SU-DHL-6 (cell line): ENCODE measurements around the gene TLR6.
A peak's percentile ranks its signal among the peaks of the same experiment; 100 is the strongest.
"Not testable (repeated sequence)": the region's sequence is repeated elsewhere in the genome, so short reads cannot be mapped to it uniquely, and the experiment has no call there.

ENCODE experiments used
- H2AFZ ChIP-seq: fragments of 200-600 bp; sonication (generic); 2 replicates; pipeline ENCODE4 v1.6.1; 2014; ENCODE audit warnings: low read depth, mild to moderate bottlenecking, moderate library complexity, mixed read lengths, antibody characterized with exemption, low read length; ENCODE audit not compliant: severe bottlenecking
- H3F3A ChIP-seq: fragments of 200-600 bp; shearing (Covaris generic); 2 replicates; pipeline ENCODE4 v1.6.0; 2016; ENCODE audit warnings: antibody characterized with exemption, mild to moderate bottlenecking; ENCODE audit not compliant: insufficient read depth
- H3K27ac ChIP-seq: fragments of 200-600 bp; sonication (generic); 2 replicates; pipeline ENCODE4 v1.5.1; 2016; ENCODE audit warnings: low read depth, mild to moderate bottlenecking, low read length, moderate library complexity, mixed read lengths
- H3K27me3 ChIP-seq: fragments of 200-600 bp; sonication (generic), shearing (Covaris generic); 2 replicates; pipeline ENCODE4 v1.6.0; 2014; ENCODE audit warnings: mild to moderate bottlenecking, low read length
- H3K36me3 ChIP-seq: fragments of 200-600 bp; sonication (generic); 2 replicates; pipeline ENCODE4 v1.6.1; 2014; ENCODE audit warnings: mild to moderate bottlenecking, low read length, mixed read lengths
- H3K4me2 ChIP-seq: fragments of 300-600, 200-600 bp; shearing (Covaris generic), sonication (generic); 2 replicates; pipeline ENCODE4 v1.6.0; 2014; ENCODE audit warnings: low read length, low read depth, mild to moderate bottlenecking; ENCODE audit not compliant: poor library complexity, severe bottlenecking
- H3K4me3 ChIP-seq: fragments of 200-600 bp; sonication (generic); 2 replicates; pipeline ENCODE4 v1.5.1; 2014; ENCODE audit warnings: antibody characterized with exemption, low read length, mild to moderate bottlenecking, mixed read lengths; ENCODE audit not compliant: insufficient read depth, poor library complexity, severe bottlenecking
- H3K79me2 ChIP-seq: fragments of 200-600 bp; sonication (generic); 2 replicates; pipeline ENCODE4 v1.6.1; 2014; ENCODE audit warnings: mild to moderate bottlenecking, low read length, moderate library complexity; ENCODE audit not compliant: insufficient read depth
- H3K9ac ChIP-seq: fragments of 200-600 bp; sonication (generic); 2 replicates; pipeline ENCODE4 v1.7.0; 2014; ENCODE audit warnings: mild to moderate bottlenecking, low read length
- H3K9me2 ChIP-seq: fragments of 200-600 bp; sonication (generic); replicated peaks from 2 replicates; pipeline ENCODE4 v1.6.1; 2014; ENCODE audit warnings: low read length; ENCODE audit not compliant: insufficient read depth
- H3K9me3 ChIP-seq: fragments of 200-600 bp; sonication (generic); 2 replicates; pipeline ENCODE4 v1.6.1; 2014; ENCODE audit warnings: low read length, mixed read lengths; ENCODE audit not compliant: insufficient read depth
- H4K20me1 ChIP-seq: fragments of 200-600 bp; sonication (generic); 2 replicates; pipeline ENCODE4 v1.6.1; 2014; ENCODE audit warnings: low read depth, mild to moderate bottlenecking, antibody characterized with exemption, low read length, moderate library complexity, mixed read lengths
- EZH2phosphoT487 ChIP-seq: fragments of 200-600 bp; sonication (generic), shearing (Covaris generic); conservative IDR thresholded peaks from 2 replicates; pipeline ENCODE4 v1.6.1; 2018; ENCODE audit warnings: mild to moderate bottlenecking, antibody characterized with exemption, low read length, moderate library complexity, mixed read lengths
- TF ChIP-seq, protein P1 (sequence below): fragments of 200-600 bp; sonication (generic); IDR thresholded peaks from one replicate; pipeline ENCODE4 v1.5.1; 2017; ENCODE audit warnings: antibody characterized with exemption, mild to moderate bottlenecking, low read length, moderate library complexity; ENCODE audit not compliant: insufficient read depth, poor library complexity, severe bottlenecking

TLR6 gene

DNA sequence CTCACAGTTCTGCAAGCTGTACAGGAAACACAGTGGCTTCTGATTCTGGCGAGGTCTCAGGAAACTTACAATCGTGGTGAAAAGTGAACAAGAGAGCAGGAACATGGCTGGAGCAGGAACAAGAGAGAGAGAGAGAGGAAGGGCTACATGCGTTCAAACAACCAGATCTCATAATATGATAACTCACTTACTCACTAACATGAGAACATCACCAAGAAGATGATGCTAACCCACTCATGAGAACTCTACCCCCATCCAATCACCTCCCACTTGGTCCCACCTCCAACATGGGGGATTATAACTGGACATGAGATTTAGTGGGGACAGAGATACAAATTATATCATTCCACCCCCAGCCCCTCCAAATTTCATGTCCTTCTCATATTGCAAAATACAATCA lies 42.2 kb downstream of the TLR6 start:
- Histone ChIP-seq H4K20me1 (no peaks in the 10 kb centered on the region), H3K27me3 (no peaks in the 10 kb centered on the region), H3K9ac (no peak overlapping the region), H2AFZ (no peak overlapping the region), H3K79me2 (no peaks in the 10 kb centered on the region), H3K4me2 (no peak overlapping the region), H3K9me2 (no peaks in the 10 kb centered on the region), H3K36me3 (0 out of 2 replicates have a peak, but pooled peaks cover 3% of the 10 kb centered on the region), H3K4me3 (no peak overlapping the region), H3K9me3 (peaks cover 7% of the 10 kb centered on the region; the same call in 1 of the 2 replicates), H3K27ac (no peak overlapping the region), H3F3A (peaks cover 17% of the 10 kb centered on the region; the same call in 1 of the 2 replicates)
- TF ChIP-seq EZH2phosphoT487 = no peak
- TF ChIP-seq, protein P1, sequence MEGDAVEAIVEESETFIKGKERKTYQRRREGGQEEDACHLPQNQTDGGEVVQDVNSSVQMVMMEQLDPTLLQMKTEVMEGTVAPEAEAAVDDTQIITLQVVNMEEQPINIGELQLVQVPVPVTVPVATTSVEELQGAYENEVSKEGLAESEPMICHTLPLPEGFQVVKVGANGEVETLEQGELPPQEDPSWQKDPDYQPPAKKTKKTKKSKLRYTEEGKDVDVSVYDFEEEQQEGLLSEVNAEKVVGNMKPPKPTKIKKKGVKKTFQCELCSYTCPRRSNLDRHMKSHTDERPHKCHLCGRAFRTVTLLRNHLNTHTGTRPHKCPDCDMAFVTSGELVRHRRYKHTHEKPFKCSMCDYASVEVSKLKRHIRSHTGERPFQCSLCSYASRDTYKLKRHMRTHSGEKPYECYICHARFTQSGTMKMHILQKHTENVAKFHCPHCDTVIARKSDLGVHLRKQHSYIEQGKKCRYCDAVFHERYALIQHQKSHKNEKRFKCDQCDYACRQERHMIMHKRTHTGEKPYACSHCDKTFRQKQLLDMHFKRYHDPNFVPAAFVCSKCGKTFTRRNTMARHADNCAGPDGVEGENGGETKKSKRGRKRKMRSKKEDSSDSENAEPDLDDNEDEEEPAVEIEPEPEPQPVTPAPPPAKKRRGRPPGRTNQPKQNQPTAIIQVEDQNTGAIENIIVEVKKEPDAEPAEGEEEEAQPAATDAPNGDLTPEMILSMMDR = no peak

DNA sequence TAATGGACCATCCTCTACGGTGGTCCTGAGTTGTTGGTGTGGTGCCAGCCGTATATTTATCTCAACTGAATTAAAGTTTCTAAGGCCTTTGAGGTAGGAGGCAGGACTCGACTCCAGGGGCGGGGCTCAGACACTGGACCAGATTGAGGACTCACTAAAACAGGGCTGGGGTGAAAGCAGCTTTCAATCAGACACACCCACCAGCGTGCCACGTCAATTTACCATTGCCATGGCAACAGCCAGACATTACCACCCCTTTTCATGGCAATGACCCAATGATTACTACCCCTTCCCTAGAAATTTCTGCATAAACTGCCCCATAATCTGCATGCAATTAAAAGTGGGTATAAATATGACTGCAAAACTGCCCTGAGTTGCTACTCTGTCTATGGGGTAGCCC lies 45.3 kb downstream of the TLR6 start:
- Histone ChIP-seq H3K36me3 (0 out of 2 replicates have a peak, but pooled peaks cover 3% of the 10 kb centered on the region), H3K9me2 (no peaks in the 10 kb centered on the region), H3K27me3 (no peaks in the 10 kb centered on the region), H3K79me2 (no peaks in the 10 kb centered on the region), H2AFZ (no peak overlapping the region), H3K9ac (no peak overlapping the region), H3F3A (peaks cover 17% of the 10 kb centered on the region), H3K9me3 (peaks cover 7% of the 10 kb centered on the region; the same call in 1 of the 2 replicates), H4K20me1 (no peaks in the 10 kb centered on the region), H3K4me3 (no peak overlapping the region), H3K27ac (no peak overlapping the region), H3K4me2 (no peak overlapping the region)
- no peak for TF ChIP-seq EZH2phosphoT487
- TF ChIP-seq, protein P1 = no peak

DNA sequence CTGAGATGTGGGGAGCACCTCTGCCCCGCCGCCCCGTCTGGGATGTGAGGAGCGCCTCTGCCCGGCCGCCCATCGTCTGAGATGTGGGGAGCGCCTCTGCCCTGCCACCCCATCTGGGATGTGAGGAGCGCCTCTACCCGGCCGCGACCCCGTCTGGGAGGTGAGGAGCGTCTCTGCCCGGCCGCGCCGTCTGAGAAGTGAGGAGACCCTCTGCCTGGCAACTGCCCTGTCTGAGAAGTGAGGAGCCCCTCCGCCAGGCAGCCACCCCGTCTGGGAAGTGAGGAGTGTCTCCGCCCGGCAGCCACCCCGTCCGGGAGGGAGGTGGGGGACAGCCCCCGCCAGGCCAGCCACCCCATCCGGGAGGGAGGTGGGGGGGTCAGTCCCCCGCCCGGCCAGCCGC lies 49.2 kb downstream of the TLR6 start:
- not testable (repeated sequence) for H4K20me1 ChIP-seq, H3K9me2 ChIP-seq, H3K9ac ChIP-seq, H3K4me2 ChIP-seq, H3K27ac ChIP-seq, H3K27me3 ChIP-seq, H3K4me3 ChIP-seq, H2AFZ ChIP-seq
- H3K9me3 ChIP-seq = peaks cover 10% of the 10 kb centered on the region; the same call in 1 of the 2 replicates
- H3K36me3 ChIP-seq = peaks cover 15% of the 10 kb centered on the region
- peaks cover 21% of the 10 kb centered on the region for H3K79me2 ChIP-seq
- peaks cover 40% of the 10 kb centered on the region for H3F3A ChIP-seq

DNA sequence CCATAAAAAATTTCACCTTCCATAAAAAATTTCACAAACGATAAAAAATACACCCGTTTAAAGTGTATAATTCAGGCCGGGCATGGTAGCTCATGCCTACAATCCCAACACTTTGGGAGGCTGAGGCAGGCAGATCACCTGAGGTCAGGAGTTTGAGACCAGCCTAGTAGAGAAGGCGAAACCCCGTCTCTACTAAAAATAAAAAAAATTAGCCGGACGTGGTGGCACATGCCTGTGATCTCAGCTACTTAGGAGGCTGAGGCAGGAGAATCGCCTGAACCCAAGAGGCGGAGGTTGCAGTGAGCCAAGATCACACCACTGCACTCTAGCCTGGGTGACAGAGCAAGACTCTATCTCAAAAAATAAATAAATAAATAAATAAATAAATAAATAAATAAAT lies 50.4 kb downstream of the TLR6 start:
- not testable (repeated sequence) for H3K27me3 ChIP-seq, H3K9me2 ChIP-seq, H3K4me3 ChIP-seq, H4K20me1 ChIP-seq
- H2AFZ ChIP-seq = peak overlapping the region; percentile 2
- H3K9ac ChIP-seq = peak overlapping the region; percentile 72
- peaks cover 32% of the 10 kb centered on the region for H3K79me2 ChIP-seq
- H3K27ac ChIP-seq = peak overlapping the region; percentile 98
- peaks cover 27% of the 10 kb centered on the region for H3K36me3 ChIP-seq
- peak overlapping the region; percentile 91 for H3K4me2 ChIP-seq
- peaks cover 22% of the 10 kb centered on the region; the same call in 1 of the 2 replicates for H3K9me3 ChIP-seq
- peaks cover 40% of the 10 kb centered on the region for H3F3A ChIP-seq
